HepG2 (cell line): Measurements from ENCODE around the gene PPP6R2. TPM values are rescaled to one million over a fixed set of nuclear protein-coding genes. Genes with fewer than 3 reads are reported as not detected.

Experiments
- ARNT ChIP-seq: fragments of 450-650 bp; IDR thresholded peaks from 2 replicates; pipeline ENCODE4 v1.6.1; 2017
- NCOA5 ChIP-seq: sonication (generic); formaldehyde crosslinking; IDR thresholded peaks from 2 replicates; pipeline ENCODE4 v1.4.0; 2020; ENCODE audit warnings: missing genetic modification reagents
- NFKBIZ ChIP-seq: IDR thresholded peaks from 2 replicates; pipeline ENCODE4 v1.6.1; 2018; ENCODE audit warnings: missing genetic modification reagents, missing compliant biosample characterization
- PITX1 ChIP-seq: sonication (generic); formaldehyde crosslinking; IDR thresholded peaks from 2 replicates; pipeline ENCODE4 v1.5.1; 2020; ENCODE audit warnings: mild to moderate bottlenecking, missing genetic modification reagents
- REL ChIP-seq: sonication (generic); formaldehyde crosslinking; conservative IDR thresholded peaks from 2 replicates; pipeline ENCODE4 v1.8.0; 2022; ENCODE audit warnings: mild to moderate bottlenecking, missing genetic modification reagents, moderate library complexity
- ZMYM3 ChIP-seq: sonication (generic); formaldehyde crosslinking; IDR thresholded peaks from 2 replicates; pipeline ENCODE4 v1.5.1; 2020; ENCODE audit warnings: mild to moderate bottlenecking, missing genetic modification reagents
- ZNF496 ChIP-seq: sonication (generic); formaldehyde crosslinking; IDR thresholded peaks from 2 replicates; pipeline ENCODE4 v1.8.1; 2023; ENCODE audit warnings: mild to moderate bottlenecking, moderate library complexity, missing genetic modification reagents; ENCODE audit not compliant: insufficient replicate concordance
- ZNF841 ChIP-seq: sonication (generic); formaldehyde crosslinking; IDR thresholded peaks from 2 replicates; pipeline ENCODE4 v1.8.1; 2023; ENCODE audit warnings: missing genetic modification reagents, borderline replicate concordance
- polyA plus RNA-seq, 8 experiments: library from polyadenylated mRNA; depleted of rRNA in 3 of 8; stranded (reverse) in 7 of 8; unstranded in 1 of 8; fragments of >200 nt; fragmentation: Illumina TruSeq in 4 of 8; extraction: Trizol in 4 of 8; gene quantifications; 2 replicates each; pipeline versions ENCODE4 v1.2.1 to v1.2.3, GENCODE V29; 2011 to 2016; ENCODE audit warnings: low read depth in 4 of 8, missing spikeins in 1 of 8, mixed read lengths in 1 of 8; ENCODE audit not compliant: insufficient read depth in 1 of 8
- total RNA-seq, 5 experiments: library from RNA; depleted of rRNA; stranded (reverse); fragments of >200 nt; fragmentation: Illumina TruSeq; extraction: Trizol; gene quantifications; 2 replicates each; pipeline ENCODE4 v1.2.3, GENCODE V29; 2016; ENCODE audit warnings: low read depth in 1 of 5
- TF ChIP-seq, protein P1 (sequence below), 2 experiments: fragments of 450-650 bp in 1 of 2; sonication (generic) in 1 of 2; formaldehyde crosslinking in 1 of 2; IDR thresholded peaks; 2 replicates each; pipeline versions ENCODE4 v1.6.1 to v1.8.0; 2016 to 2022; ENCODE audit warnings: antibody characterized with exemption in 1 of 2, mild to moderate bottlenecking in 1 of 2, missing genetic modification reagents in 1 of 2
- TF ChIP-seq, protein P2 (sequence below): sonication (generic); formaldehyde crosslinking; IDR thresholded peaks from 2 replicates; pipeline ENCODE4 v1.8.1; 2023; ENCODE audit warnings: mild to moderate bottlenecking, missing genetic modification reagents, borderline replicate concordance
- TF ChIP-seq, protein P3 (sequence below): sonication (generic); formaldehyde crosslinking; IDR thresholded peaks from 2 replicates; pipeline ENCODE4 v1.5.1; 2020; ENCODE audit warnings: missing genetic modification reagents, mild to moderate bottlenecking, borderline replicate concordance
- TF ChIP-seq, protein P4 (sequence below): IDR thresholded peaks from 2 replicates; pipeline ENCODE4 v1.6.1; 2016; ENCODE audit warnings: missing compliant biosample characterization, missing genetic modification reagents, borderline replicate concordance
- TF ChIP-seq, protein P5 (sequence below): sonication (generic); formaldehyde crosslinking; IDR thresholded peaks from 2 replicates; pipeline ENCODE4 v1.4.0; 2020; ENCODE audit warnings: missing genetic modification reagents, borderline replicate concordance

The PPP6R2 gene
- total and polyA plus RNA-seq, 2 of the 13 experiments (the other 11 are each of a cell fraction or from before 2014, with no cell fraction given) = 55.0 to 102 TPM

DNA sequence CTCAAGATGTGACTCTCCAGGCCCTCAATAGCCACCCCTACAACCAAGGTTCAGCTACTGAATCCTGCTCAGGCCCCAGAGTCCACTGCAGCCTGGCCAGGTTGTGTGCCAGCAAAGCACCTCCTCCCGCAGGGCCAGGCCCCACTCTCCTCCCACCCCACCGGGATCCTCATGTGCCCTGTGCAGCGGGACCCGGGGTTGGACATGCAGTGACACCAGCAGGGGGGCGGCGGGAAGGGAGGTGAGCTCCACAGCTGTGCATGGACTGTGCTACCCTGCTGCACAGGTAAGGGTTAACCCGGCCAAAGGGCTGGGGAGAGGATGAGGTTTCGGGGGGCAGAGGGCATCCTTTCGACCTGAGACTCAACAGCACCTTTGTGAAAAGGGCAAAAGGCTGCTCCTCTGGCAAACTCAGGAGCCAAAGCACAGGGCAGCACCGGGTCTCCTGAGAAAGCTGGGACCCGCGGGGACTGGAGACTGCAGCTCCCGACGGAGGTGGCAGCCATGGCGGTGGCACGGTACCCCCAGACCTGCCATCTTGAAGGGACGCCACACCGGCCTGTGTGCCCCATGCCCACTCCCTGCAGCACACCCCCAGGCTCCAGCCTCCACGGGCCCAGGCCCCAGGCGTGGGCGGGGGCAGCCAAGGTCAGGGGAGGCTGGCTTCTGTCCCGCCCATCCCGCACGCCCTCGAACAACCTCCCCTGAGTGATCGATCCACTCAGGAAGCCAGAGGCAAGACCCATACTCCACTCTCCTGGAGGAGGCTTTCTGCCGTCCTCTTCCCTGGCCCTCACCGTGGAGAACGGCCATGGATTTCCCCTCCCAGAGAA is 46.3 kb upstream of the PPP6R2 start (continued):
- TF ChIP-seq, protein P1, sequence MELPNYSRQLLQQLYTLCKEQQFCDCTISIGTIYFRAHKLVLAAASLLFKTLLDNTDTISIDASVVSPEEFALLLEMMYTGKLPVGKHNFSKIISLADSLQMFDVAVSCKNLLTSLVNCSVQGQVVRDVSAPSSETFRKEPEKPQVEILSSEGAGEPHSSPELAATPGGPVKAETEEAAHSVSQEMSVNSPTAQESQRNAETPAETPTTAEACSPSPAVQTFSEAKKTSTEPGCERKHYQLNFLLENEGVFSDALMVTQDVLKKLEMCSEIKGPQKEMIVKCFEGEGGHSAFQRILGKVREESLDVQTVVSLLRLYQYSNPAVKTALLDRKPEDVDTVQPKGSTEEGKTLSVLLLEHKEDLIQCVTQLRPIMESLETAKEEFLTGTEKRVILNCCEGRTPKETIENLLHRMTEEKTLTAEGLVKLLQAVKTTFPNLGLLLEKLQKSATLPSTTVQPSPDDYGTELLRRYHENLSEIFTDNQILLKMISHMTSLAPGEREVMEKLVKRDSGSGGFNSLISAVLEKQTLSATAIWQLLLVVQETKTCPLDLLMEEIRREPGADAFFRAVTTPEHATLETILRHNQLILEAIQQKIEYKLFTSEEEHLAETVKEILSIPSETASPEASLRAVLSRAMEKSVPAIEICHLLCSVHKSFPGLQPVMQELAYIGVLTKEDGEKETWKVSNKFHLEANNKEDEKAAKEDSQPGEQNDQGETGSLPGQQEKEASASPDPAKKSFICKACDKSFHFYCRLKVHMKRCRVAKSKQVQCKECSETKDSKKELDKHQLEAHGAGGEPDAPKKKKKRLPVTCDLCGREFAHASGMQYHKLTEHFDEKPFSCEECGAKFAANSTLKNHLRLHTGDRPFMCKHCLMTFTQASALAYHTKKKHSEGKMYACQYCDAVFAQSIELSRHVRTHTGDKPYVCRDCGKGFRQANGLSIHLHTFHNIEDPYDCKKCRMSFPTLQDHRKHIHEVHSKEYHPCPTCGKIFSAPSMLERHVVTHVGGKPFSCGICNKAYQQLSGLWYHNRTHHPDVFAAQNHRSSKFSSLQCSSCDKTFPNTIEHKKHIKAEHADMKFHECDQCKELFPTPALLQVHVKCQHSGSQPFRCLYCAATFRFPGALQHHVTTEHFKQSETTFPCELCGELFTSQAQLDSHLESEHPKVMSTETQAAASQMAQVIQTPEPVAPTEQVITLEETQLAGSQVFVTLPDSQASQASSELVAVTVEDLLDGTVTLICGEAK (IDR thresholded peaks at IDR 0.05) = no peak
- TF ChIP-seq, protein P1 (CRISPR knock-in tag; IDR thresholded peaks at IDR 0.05) = no peak
- TF ChIP-seq ARNT = no peak
- TF ChIP-seq REL (CRISPR knock-in tag) = no peak
- no peak for TF ChIP-seq ZNF496 (CRISPR knock-in tag)
- TF ChIP-seq, protein P2, sequence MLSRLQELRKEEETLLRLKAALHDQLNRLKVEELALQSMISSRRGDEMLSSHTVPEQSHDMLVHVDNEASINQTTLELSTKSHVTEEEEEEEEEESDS (CRISPR knock-in tag) = no peak
- peak; percentile 41 for TF ChIP-seq ZMYM3 (CRISPR knock-in tag)
- TF ChIP-seq, protein P3, sequence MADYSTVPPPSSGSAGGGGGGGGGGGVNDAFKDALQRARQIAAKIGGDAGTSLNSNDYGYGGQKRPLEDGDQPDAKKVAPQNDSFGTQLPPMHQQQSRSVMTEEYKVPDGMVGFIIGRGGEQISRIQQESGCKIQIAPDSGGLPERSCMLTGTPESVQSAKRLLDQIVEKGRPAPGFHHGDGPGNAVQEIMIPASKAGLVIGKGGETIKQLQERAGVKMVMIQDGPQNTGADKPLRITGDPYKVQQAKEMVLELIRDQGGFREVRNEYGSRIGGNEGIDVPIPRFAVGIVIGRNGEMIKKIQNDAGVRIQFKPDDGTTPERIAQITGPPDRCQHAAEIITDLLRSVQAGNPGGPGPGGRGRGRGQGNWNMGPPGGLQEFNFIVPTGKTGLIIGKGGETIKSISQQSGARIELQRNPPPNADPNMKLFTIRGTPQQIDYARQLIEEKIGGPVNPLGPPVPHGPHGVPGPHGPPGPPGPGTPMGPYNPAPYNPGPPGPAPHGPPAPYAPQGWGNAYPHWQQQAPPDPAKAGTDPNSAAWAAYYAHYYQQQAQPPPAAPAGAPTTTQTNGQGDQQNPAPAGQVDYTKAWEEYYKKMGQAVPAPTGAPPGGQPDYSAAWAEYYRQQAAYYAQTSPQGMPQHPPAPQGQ (CRISPR knock-in tag) = no peak
- TF ChIP-seq, protein P4, sequence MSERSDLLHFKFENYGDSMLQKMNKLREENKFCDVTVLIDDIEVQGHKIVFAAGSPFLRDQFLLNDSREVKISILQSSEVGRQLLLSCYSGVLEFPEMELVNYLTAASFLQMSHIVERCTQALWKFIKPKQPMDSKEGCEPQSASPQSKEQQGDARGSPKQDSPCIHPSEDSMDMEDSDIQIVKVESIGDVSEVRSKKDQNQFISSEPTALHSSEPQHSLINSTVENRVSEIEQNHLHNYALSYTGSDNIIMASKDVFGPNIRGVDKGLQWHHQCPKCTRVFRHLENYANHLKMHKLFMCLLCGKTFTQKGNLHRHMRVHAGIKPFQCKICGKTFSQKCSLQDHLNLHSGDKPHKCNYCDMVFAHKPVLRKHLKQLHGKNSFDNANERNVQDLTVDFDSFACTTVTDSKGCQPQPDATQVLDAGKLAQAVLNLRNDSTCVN (CRISPR knock-in tag) = no peak; the same call in 1 of the 2 replicates
- no peak for TF ChIP-seq PITX1 (CRISPR knock-in tag)
- no peak for TF ChIP-seq NCOA5 (CRISPR knock-in tag)
- no peak for TF ChIP-seq NFKBIZ (CRISPR knock-in tag)
- TF ChIP-seq, protein P5, sequence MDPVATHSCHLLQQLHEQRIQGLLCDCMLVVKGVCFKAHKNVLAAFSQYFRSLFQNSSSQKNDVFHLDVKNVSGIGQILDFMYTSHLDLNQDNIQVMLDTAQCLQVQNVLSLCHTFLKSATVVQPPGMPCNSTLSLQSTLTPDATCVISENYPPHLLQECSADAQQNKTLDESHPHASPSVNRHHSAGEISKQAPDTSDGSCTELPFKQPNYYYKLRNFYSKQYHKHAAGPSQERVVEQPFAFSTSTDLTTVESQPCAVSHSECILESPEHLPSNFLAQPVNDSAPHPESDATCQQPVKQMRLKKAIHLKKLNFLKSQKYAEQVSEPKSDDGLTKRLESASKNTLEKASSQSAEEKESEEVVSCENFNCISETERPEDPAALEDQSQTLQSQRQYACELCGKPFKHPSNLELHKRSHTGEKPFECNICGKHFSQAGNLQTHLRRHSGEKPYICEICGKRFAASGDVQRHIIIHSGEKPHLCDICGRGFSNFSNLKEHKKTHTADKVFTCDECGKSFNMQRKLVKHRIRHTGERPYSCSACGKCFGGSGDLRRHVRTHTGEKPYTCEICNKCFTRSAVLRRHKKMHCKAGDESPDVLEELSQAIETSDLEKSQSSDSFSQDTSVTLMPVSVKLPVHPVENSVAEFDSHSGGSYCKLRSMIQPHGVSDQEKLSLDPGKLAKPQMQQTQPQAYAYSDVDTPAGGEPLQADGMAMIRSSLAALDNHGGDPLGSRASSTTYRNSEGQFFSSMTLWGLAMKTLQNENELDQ = no peak
- no peak for TF ChIP-seq ZNF841 (CRISPR knock-in tag)
